GM18505 (cell line): Measurements from ENCODE around the gene SETBP1.

Experiments used
- ATAC-seq: cut with Tn5 transposase; IDR thresholded peaks from one replicate; pipeline ENCODE4 v1.9.1; 2021; ENCODE audit not compliant: unreplicated experiment
- POLR2A ChIP-seq: IDR thresholded peaks from 4 replicates; pipeline ENCODE4 v1.6.1; 2011; ENCODE audit warnings: borderline replicate concordance; ENCODE audit not compliant: insufficient read depth, insufficient read length; ENCODE audit errors: extremely low read depth

Gene SETBP1

DNA sequence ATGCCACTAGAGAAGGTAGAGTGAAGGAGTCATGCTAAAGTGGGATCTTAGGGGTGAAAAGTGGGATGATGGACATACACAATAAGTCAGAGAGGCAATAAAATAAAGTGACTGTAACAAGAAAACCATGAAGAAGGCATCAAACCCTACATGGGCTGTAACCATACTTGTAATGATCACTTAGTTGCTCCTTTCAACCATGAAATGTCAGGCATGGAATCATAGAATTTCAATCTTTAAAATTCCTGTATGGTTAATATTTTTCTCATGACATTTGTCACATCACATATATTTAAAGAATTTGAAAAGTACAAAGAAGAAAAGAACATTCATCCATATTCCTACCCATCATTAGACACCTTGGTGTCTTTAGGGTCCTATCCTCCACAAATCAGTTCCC, 20.9 kb upstream of the SETBP1 start:
- TF ChIP-seq POLR2A = no peak
- no peak for ATAC-seq

DNA sequence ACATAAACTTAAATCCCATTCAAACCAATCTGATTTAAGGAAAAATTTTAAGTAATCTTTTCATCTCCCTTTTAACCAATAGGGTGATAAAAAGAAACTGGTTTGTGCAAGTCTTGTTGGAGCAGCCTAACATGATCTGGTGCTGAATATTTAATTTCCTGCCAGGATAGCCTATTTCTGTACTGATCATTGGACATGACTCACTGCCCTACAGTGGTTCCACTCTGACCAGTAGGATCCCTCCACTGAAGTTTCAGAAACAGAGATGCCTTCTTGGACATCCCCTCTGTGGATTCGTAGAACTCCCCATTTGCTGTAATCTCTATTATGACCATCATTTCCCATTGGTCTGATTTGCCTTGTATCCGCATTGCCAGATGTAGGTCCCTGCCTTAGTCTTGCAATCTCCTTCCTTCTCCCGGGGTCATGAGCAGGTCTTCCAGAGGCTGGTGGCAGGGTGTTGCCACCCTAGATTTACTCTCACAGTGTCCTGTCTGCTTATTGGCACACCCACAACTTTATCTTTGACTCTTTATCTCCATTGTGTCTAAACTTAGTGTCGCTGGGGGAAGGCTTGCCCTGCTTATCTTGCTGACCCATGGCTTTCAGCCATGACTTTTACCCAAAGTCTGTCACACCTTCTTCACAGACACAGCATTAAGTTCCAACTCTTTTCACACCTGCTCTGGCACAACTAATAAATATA, 12.3 kb upstream of the SETBP1 start:
- ATAC-seq = no peak
- no peak for TF ChIP-seq POLR2A

DNA sequence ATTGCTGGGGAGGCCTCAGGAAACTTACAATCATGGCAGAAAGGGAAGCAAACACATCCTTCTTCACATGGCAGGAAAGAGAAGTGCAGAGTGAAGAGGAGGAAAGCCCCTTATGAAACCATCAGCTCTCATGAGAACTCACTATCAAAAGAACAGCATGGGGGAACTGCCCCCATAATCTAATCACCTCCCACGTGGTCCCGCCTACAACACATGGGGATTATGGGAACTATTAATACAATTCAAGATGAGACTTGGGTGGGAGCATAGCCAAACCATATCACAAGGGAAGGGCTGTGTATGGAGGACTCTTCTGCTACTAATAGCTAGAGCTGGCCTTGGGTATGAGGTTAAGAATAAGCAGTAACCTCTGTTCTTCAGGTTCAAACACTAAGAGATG, 8.8 kb upstream of the SETBP1 start:
- ATAC-seq = no peak
- no peak for TF ChIP-seq POLR2A

DNA sequence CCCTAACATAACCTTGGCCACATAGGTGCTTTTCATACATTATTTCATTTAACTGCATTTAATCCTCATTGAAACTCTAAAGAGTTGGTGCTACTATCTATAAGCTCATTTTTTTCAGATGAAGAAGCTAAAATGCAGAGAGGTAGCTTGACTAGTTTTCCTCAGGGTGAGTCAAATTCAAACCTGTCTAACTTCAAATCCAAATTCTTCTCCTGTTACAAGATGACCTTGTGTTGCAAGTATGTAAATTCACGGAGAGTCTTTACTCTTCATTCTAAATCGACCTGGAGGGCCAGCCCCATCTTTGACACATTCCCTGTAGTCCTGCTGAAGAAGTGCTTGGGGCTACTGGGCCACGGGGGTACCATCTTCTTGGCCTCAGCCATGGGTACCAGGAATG, 8.2 kb upstream of the SETBP1 start:
- no peak for ATAC-seq
- TF ChIP-seq POLR2A = no peak

DNA sequence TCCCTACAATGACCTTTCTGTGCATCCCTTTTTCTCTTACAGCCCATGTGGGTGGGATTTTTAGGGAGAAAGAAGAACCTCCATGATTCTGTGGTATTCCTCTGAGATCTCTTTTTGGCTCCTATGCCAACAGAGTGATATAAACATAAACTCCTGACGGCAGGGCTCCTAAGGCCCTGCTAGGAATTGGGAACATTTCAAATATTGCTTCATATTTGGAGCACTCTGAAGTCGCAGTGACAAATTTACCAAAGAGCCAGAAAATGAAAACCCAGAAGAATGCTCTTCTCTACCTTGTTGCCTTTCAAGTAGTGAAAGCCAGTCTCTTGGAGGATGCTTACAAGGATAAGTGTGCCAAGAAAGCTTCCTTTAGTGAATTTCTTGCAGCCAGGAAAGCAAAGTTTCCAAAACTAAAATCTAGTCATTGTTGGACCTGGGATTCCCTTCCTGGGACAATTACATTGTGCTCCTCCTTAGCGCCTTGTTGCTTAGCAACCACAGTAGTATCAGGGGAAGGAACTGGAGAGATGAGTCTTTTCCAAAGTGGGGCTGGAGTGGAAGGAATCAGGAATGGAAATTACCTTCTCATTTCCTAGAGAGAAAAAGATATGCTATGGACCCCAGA, 7.3 kb upstream of the SETBP1 start:
- TF ChIP-seq POLR2A = no peak
- ATAC-seq = no peak

DNA sequence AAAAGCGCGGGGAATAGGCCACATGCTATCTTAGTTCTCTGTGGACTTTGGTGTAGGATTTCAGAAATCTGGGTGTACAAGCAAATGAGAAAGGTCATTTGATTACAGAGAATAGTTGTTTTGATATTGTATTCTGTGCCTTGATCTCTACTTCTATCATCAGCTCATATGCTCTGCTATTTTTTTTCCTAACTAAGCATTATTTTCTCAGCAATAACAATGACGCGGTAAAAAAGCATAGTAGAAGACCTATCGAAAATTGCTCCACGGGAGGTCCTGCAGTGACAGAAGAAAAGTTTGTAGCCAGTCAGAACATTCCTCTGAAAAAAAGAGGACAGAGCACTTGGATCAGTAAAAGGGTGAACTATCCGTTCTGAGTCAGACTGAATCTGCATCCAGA, 2.8 kb upstream of the SETBP1 start:
- TF ChIP-seq POLR2A = no peak

DNA sequence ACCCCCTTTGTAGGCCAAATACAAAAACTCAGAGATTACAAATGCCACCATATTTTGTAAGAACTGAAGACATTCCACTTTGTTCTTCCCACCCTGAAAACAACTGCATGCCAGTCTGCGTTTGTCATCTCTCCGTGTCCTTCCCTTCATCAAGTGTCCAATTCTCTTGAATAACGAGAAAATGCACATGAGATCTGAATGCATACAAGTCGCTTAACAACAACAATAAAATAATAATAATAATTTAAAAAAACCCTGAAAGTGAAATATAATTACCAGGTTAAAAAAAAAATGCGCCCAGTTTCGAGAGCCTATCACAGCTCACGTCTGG, 2.0 kb upstream of the SETBP1 start:
- no peak for TF ChIP-seq POLR2A
- ATAC-seq = no peak

More for the DNA sequence above, 2.8 kb upstream of the SETBP1 start:
- no peak for ATAC-seq

DNA sequence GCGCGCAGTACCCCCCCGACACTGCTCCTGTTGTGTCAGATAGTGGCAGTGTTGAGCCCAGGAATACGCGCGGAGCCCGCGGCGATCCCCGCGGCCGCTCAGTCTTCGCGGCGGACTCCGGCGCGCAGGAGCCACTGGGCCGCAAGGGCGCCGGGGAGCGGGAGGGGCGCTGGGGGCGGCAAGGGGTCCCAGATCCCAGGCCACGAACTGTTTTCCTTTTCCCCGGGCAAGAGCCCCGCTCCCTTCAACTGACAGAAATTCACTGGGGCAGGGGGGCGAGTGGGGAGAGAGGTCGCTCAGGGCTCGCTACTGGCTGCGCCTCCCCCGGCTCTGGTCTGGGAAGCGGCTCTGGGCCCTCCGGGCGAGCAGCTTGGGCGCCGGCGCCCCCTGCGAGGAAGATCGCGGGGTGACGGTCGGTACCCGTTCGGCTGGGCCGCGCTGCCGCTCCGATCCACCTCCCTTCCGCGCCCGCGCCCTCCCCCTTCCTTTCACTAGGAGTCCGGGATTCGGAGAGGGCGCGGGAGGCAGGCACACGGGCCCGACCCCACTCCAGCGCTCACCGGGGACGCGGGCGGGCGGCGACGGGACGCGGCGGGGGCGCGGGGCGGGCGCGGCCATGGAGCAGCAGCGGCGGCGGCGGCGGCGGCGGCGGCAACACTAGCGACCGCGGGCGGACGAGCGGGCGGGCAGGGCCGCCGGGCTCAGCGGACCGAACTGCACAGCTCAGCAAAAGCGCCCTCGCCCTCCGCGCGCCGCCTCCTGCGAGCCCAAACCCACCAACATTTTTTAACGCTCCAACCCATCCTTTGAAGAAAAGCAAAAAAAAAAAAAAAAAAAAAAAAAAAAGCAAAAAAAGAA, 1.4 kb upstream of the SETBP1 start:
- TF ChIP-seq POLR2A = peak; percentile 81

DNA sequence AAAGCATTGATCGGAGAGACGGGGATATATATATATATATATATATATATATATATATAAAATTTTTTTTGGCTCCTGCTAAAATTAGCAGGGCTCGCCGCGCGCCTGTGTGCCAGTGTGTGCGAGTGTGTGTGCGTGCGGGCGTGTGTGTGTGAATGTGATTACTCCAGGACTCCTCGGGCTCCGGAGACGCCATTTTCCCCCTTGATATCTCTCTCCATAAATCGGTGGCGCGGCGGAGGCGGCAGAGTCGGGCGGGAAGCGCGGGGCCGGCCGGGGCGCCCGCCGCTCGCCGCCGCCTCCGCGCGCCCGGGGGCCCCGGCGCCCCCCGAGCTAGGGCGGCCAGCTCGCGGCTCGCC, 795 bp upstream of the SETBP1 start:
- TF ChIP-seq POLR2A = no peak
- ATAC-seq = no peak

More for the DNA sequence above, 1.4 kb upstream of the SETBP1 start:
- ATAC-seq = peak; percentile 85

DNA sequence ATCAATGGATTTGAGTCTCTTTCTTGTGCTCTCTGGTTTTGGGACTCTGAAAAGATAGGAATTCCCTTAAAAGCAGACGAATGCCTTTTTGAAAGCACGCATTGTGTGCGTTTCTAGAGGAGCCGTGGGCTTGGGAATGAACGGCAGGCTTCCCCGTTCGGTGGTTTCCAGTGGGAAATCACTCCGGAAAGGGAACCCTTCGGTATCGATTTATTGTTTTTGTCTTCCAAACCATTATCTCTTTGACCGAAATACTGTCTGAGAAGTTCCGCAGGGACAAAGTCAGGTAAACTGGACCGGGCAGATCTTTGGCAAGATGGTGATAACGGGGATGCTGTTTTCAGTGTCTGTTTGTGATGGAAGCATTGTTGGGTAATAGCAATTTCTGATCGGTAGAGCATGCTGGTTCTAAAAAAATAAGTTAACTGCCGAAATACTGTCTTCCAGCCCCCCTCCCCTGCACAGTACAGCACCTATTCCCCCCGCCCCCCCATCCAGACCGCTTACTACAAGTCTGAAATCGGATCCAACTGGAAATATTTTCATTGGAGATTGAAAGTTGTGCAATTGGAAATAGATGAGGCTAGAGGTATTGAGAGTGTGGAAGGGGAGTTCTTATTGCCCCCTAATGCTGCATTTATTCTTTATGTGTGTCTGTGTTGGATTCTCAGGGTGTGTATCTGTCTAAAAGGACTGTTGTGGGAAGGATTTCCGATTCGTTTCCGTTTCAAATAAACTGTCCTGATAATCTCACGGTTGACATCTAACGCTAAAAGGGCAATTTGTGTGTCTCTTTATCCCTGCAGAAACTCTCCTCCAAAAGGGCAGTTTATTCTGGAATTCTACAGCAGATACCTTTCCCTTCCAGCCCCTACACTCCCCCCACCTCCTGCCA, 635 bp downstream of the SETBP1 start:
- no peak for ATAC-seq
- no peak for TF ChIP-seq POLR2A

DNA sequence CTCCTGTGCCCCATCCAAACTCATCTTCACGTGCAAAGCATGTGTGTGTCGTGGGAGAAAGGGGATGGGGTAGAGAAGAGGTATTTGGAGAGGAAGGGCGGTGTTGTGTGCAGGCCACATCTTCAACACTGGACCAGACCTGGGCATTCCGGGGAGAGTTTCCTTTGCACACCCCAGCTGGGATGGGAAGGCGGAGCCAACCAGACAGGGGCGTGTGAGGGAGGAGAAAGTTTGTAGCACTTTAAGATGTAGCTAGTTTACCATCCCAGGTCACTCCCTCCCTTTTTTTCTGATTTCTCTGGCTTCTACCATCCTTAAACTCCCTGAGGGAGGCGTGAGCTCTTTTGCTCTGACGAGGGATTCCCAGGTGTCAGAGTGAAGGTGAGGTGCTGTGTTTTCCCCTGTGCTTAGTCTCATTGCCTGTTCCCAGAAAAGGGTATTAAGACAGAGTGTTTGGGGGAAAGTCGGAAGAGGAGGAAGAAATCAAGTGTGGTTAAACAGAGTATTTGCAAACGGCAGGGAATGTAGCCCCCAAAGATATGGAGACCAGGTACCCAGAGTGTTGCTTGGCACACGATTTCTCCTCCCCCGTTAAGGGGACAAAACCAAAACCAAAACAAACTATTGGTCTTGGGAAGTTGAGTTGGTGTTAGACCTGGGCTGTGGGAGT, 1.6 kb downstream of the SETBP1 start:
- peak; percentile 36 for TF ChIP-seq POLR2A
- ATAC-seq = no peak

DNA sequence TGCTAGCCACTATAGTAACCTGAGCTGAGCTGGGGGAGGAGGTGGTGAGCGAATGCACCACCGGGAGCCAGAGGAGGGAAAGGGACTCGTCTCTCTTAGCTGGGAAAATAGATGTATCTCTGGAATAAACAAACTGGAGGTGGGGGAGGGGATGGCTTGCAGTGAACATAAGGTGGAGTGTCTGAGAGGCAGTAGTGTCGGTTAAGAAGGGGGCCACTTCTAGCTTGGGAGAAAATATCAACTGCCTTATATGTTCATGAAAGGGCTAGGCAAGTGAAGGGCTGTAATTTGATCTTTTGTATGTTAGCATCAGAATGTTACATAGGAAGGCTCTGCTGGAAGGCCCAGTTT, 2.2 kb downstream of the SETBP1 start:
- TF ChIP-seq POLR2A = peak; percentile 23
- ATAC-seq = no peak
